Lower lobe of right lung (tissue), 2 donors: ENCODE data around the gene ZNF598. TPM values are rescaled to one million over a fixed set of nuclear protein-coding genes. Genes with fewer than 3 reads are reported as not detected.

Experiments
- ATAC-seq, 2 donors: fragments of 200-7000 bp; cut with Tn5 transposase; one replicate each; pipeline ENCODE4 v1.9.1; 2020 to 2022; ENCODE audit warnings: mild to moderate bottlenecking in 2 of 2, moderate library complexity in 2 of 2
- DNase-seq: peaks from one replicate; pipeline ENCODE4 v3.0.0-alpha.2; 2020
- H3K27ac ChIP-seq: fragments of 200-600 bp; one replicate; pipeline ENCODE4 v1.8.0; 2022
- H3K27me3 ChIP-seq: fragments of 200-600 bp; one replicate; pipeline ENCODE4 v1.8.0; 2022; ENCODE audit warnings: low read depth
- H3K36me3 ChIP-seq: fragments of 200-600 bp; one replicate; pipeline ENCODE4 v1.8.0; 2022; ENCODE audit warnings: mild to moderate bottlenecking
- H3K4me1 ChIP-seq: fragments of 200-600 bp; one replicate; pipeline ENCODE4 v1.8.0; 2022
- H3K4me3 ChIP-seq: fragments of 200-600 bp; one replicate; pipeline ENCODE4 v1.8.0; 2022; ENCODE audit warnings: mild to moderate bottlenecking
- H3K9me3 ChIP-seq: fragments of 200-600 bp; one replicate; pipeline ENCODE4 v1.8.0; 2022
- CTCF ChIP-seq: fragments of 200-600 bp; IDR thresholded peaks from one replicate; pipeline ENCODE4 v1.8.0; 2022; ENCODE audit warnings: antibody characterized with exemption, mild to moderate bottlenecking
- intact Hi-C: fragments of 100-400 bp; cut with DNase I; formaldehyde crosslinking; loops from one replicate; pipeline ENCODE4 v1.11.0; 2022
- total RNA-seq: library from RNA; stranded (reverse); fragmentation: NEBNext Ultra II Directional; extraction: Animal tissue kit (Norgen Biotek cat#: 25700); gene quantifications from one replicate; pipeline ENCODE4 v1.2.1, GENCODE V29; 2021
- donor health status: DM: no; HTN: yes; CAD: no; lungs with severe emphysema.

ZNF598 gene
- total RNA-seq, 1 donor from 2014 or later = 27.2 TPM

- Histone ChIP-seq H3K4me1 (peaks cover 61% of the 10 kb centered on the region), H3K36me3 (no peaks in the 10 kb centered on the region), H3K27ac (peak overlapping the region; percentile 85), H3K27me3 (peaks cover 41% of the 10 kb centered on the region), H3K9me3 (no peaks in the 10 kb centered on the region), H3K4me3 (peak overlapping the region; percentile 53)
- DNase-seq (peak; percentile 95), ATAC-seq (peak; percentile 94 to 96)
- peak; percentile 98 for TF ChIP-seq CTCF
- intact Hi-C loops = loop anchor here (10.0 kb wide), 1 partner anchor 121 kb away; the partner anchor contains the start of gene RAB26
These were observed 13.7 kb upstream of the ZNF598 start for GRCh38 chr16:2023092-2024031.

GRCh38 chr16:2022723-2023091 lies 13.1 kb upstream of the ZNF598 start:
- Histone ChIP-seq H3K9me3 (no peaks in the 10 kb centered on the region), H3K27me3 (peaks cover 48% of the 10 kb centered on the region), H3K4me1 (peaks cover 54% of the 10 kb centered on the region), H3K27ac (peak overlapping the region; percentile 85), H3K4me3 (peak overlapping the region; percentile 53), H3K36me3 (no peaks in the 10 kb centered on the region)
- DNase-seq (no peak), ATAC-seq (peak; percentile 10 to 29)
- intact Hi-C loops = loop anchor here (10.0 kb wide), 1 partner anchor 122 kb away; the partner anchor contains the start of gene RAB26
- no peak for TF ChIP-seq CTCF

DNA sequence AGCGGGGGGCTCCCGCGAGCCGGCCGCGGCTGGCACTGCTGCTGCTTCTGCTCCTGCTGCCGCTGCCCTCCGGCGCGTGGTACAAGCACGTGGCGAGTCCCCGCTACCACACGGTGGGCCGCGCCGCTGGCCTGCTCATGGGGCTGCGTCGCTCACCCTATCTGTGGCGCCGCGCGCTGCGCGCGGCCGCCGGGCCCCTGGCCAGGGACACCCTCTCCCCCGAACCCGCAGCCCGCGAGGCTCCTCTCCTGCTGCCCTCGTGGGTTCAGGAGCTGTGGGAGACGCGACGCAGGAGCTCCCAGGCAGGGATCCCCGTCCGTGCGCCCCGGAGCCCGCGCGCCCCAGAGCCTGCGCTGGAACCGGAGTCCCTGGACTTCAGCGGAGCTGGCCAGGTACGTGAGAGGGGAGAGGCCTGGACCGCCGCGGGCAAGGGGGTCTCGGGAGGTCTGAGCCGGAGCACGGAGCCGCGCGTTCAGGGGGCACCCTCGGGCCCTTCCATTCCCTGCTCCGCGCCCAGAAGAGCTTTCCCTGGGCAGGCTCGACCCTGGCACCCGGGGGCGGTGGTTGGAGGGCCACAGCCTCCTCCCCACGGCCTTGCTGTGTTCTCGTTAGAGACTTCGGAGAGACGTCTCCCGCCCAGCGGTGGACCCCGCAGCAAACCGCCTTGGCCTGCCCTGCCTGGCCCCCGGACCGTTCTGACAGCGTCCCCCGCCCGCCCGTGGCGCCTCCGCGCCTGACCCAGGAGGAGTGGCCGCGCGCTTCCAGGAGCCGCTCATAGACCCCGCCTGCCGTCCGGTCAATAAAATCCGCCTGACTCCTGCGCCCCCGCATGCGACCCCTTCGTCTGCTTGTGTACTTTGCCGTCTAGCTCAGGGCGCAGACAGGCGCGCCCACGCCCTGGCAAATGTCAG lies 10.6 kb upstream of the ZNF598 start:
- Histone ChIP-seq H3K9me3 (no peaks in the 10 kb centered on the region), H3K27ac (no peak overlapping the region), H3K27me3 (peaks cover 49% of the 10 kb centered on the region), H3K36me3 (no peaks in the 10 kb centered on the region), H3K4me3 (no peak overlapping the region), H3K4me1 (peaks cover 36% of the 10 kb centered on the region)
- intact Hi-C loops = loop anchor here (10.0 kb wide), 1 partner anchor 125 kb away; the partner anchor contains the start of gene RAB26
- TF ChIP-seq CTCF = no peak
- no peak for ATAC-seq
- DNase-seq = no peak

DNA sequence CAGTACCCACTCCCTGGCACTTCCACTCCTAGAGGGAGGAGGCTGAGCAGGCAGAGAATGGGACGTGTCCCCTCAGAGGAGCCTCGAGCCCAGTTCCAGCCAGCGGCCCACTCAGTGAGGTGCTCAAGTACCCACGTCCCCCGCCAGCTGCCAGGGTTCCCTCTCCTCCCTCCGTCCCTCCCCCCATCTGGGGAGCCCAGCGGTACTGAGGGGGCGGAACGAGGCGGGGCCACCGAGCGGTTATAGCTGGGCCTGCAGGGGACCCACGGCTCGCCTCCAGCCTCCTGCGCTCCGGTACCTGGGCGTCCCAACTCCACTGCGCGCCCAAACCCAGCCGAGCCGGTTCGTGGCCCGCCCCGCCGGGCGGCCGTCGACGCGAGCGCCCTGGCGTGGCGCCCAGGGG lies 9.9 kb upstream of the ZNF598 start, which contains the start of gene NPW:
NPW (plus strand) TSS at position 268 of the 403 bp plus-strand sequence.
- Histone ChIP-seq H3K9me3 (no peaks in the 10 kb centered on the region), H3K36me3 (no peaks in the 10 kb centered on the region), H3K4me1 (peaks cover 31% of the 10 kb centered on the region), H3K27ac (no peak within 1 kb of the TSS), H3K4me3 (no peak within 1 kb of the TSS), H3K27me3 (peaks cover 49% of the 10 kb centered on the region)
- no peak for ATAC-seq
- DNase-seq = no peak
- no peak for TF ChIP-seq CTCF
- intact Hi-C loops = no loop called here

GRCh38 chr16:2016407-2016922 lies 6.8 kb upstream of the ZNF598 start:
- DNase-seq = no peak
- Histone ChIP-seq H3K36me3 (no peaks in the 10 kb centered on the region), H3K27me3 (peaks cover 45% of the 10 kb centered on the region), H3K4me1 (peaks cover 12% of the 10 kb centered on the region), H3K4me3 (no peak overlapping the region), H3K27ac (no peak overlapping the region), H3K9me3 (no peaks in the 10 kb centered on the region)
- peak; percentile 28 for TF ChIP-seq CTCF
- intact Hi-C loops = no loop called here
- ATAC-seq = no peak
